ENCODE data around the gene CDK9. TPM values are rescaled to one million over a fixed set of nuclear protein-coding genes. Genes with fewer than 3 reads are reported as not detected.
"Not testable (repeated sequence)": the region's sequence is repeated elsewhere in the genome, so short reads cannot be mapped to it uniquely, and the experiment has no call there.

The CDK9 gene
- total RNA-seq, 6 donors from 2014 or later = 69.8 to 168 (median 106) TPM

- Histone ChIP-seq H3K4me3 (peak overlapping the region in 3 of 4 donors; percentile 31 to 43 (median 40)), H3K27ac (peak overlapping the region; percentile 88 to 98 (median 90)), H3K4me1 (peaks cover 20 to 31% (median 23%) of the 10 kb centered on the region in 4 donors), H3K9me3 (no peaks in the 10 kb centered on the region), H3K27me3 (no peaks in the 10 kb centered on the region), H3K36me3 (peaks cover 0 to 3% (median 0%) of the 10 kb centered on the region in 4 donors)
- ATAC-seq (ENCODE audit: low FRiP score in 2 of 2) (no peak), DNase-seq (no peak)
- 65 to 69% methylated on average over 15 to 16 of the region's 18 CpGs for WGBS, 2 donors
- no peak for TF ChIP-seq POLR2AphosphoS5 (IDR thresholded peaks at IDR 0.05)
- TF ChIP-seq EP300 (IDR thresholded peaks at IDR 0.05) = no peak
- TF ChIP-seq CTCF (IDR thresholded peaks at IDR 0.05) = no peak
- no peak for TF ChIP-seq POLR2A (IDR thresholded peaks at IDR 0.05)
Observed at GRCh38 chr9:127777368-127777980, 8.4 kb upstream of the CDK9 start.

- TF ChIP-seq POLR2A (IDR thresholded peaks at IDR 0.05) (peak in 2 of 4 donors; percentile 35 to 69), EP300 (IDR thresholded peaks at IDR 0.05) (no peak)
- peaks cover 31 to 41% (median 33%) of the 10 kb centered on the region in 4 donors for H3K4me1 ChIP-seq
- ATAC-seq (ENCODE audit: low FRiP score in 2 of 2) = peak; percentile 48 to 54
- H3K9me3 ChIP-seq = no peaks in the 10 kb centered on the region
- peak within 1 kb of the TSS; percentile 88 to 98 (median 90) for H3K27ac ChIP-seq
- 33 to 34% methylated on average over 8 of the region's 13 CpGs for WGBS, 2 donors
- H3K36me3 ChIP-seq = peaks cover 0 to 3% (median 0%) of the 10 kb centered on the region in 4 donors
- H3K4me3 ChIP-seq = peak within 1 kb of the TSS in 3 of 4 donors; percentile 31 to 43 (median 40)
- DNase-seq = peak; percentile 61 to 84
- no peaks in the 10 kb centered on the region for H3K27me3 ChIP-seq
Observed at GRCh38 chr9:127778280-127779135, 7.3 kb upstream of the CDK9 start, which contains the start of gene SH2D3C. SH2D3C (minus strand) TSS chr9:127778666; CDS start chr9:127778627, 39 bp downstream.

- Histone ChIP-seq H3K27ac (peak overlapping the region; percentile 88 to 98 (median 90)), H3K9me3 (no peaks in the 10 kb centered on the region), H3K4me1 (peaks cover 39 to 50% (median 41%) of the 10 kb centered on the region in 4 donors), H3K27me3 (no peaks in the 10 kb centered on the region), H3K4me3 (peak overlapping the region in 2 of 4 donors; percentile 40 to 43), H3K36me3 (no peaks in the 10 kb centered on the region)
- 54 to 60% methylated on average over 8 to 17 of the region's 17 CpGs for WGBS, 2 donors
- ATAC-seq (ENCODE audit: low FRiP score in 2 of 2) (peak; percentile 20 to 40), DNase-seq (peak in 1 of 2 donors; percentile 60)
- TF ChIP-seq POLR2A (IDR thresholded peaks at IDR 0.05) = no peak
- peak in 1 of 4 donors; percentile 3 for TF ChIP-seq EP300 (IDR thresholded peaks at IDR 0.05)
Observed at GRCh38 chr9:127779136-127779981, 6.5 kb upstream of the CDK9 start.

- DNase-seq (no peak), ATAC-seq (ENCODE audit: low FRiP score in 2 of 2) (no peak)
- 72 to 82% methylated on average over 7 to 16 of the region's 20 CpGs for WGBS, 2 donors
- Histone ChIP-seq H3K27ac (peak overlapping the region; percentile 75 to 98 (median 89)), H3K36me3 (no peaks in the 10 kb centered on the region), H3K27me3 (no peaks in the 10 kb centered on the region), H3K9me3 (no peaks in the 10 kb centered on the region), H3K4me3 (no peak overlapping the region), H3K4me1 (peaks cover 44 to 56% (median 47%) of the 10 kb centered on the region in 4 donors)
- TF ChIP-seq EP300 (IDR thresholded peaks at IDR 0.05) (no peak), POLR2AphosphoS5 (IDR thresholded peaks at IDR 0.05) (no peak), POLR2A (IDR thresholded peaks at IDR 0.05) (no peak)
Observed at GRCh38 chr9:127780126-127780885, 5.5 kb upstream of the CDK9 start.

GRCh38 chr9:127780909-127781308 is 4.9 kb upstream of the CDK9 start:
- Histone ChIP-seq H3K27ac (peak overlapping the region; percentile 71 to 98 (median 82)), H3K4me1 (peaks cover 44 to 51% (median 47%) of the 10 kb centered on the region in 4 donors)
- 63 to 78% methylated on average over 9 of the region's 9 CpGs for WGBS, 2 donors
- H3K36me3 ChIP-seq; H3K27me3 ChIP-seq; ATAC-seq (ENCODE audit: low FRiP score in 2 of 2); H3K9me3 ChIP-seq; H3K4me3 ChIP-seq: not testable (repeated sequence)
- DNase-seq = peak in 1 of 2 donors; percentile 53

- H3K4me3 ChIP-seq = no peak overlapping the region
- peaks cover 48 to 53% (median 50%) of the 10 kb centered on the region in 4 donors for H3K4me1 ChIP-seq
- ATAC-seq (ENCODE audit: low FRiP score in 2 of 2) (no peak), DNase-seq (no peak)
- peak overlapping the region in 3 of 4 donors; percentile 71 to 98 (median 73) for H3K27ac ChIP-seq
- peaks cover 0 to 2% (median 0%) of the 10 kb centered on the region in 4 donors for H3K36me3 ChIP-seq
- TF ChIP-seq POLR2AphosphoS5 (IDR thresholded peaks at IDR 0.05) = no peak
- no peak for TF ChIP-seq CTCF (IDR thresholded peaks at IDR 0.05)
- no peak for TF ChIP-seq EP300 (IDR thresholded peaks at IDR 0.05)
- no peak for TF ChIP-seq POLR2A (IDR thresholded peaks at IDR 0.05)
- H3K27me3 ChIP-seq = no peaks in the 10 kb centered on the region
- H3K9me3 ChIP-seq = no peaks in the 10 kb centered on the region
- WGBS, 2 donors = 87 to 90% methylated on average over 3 to 4 of the region's 4 CpGs
Observed at GRCh38 chr9:127781806-127782205, 4.0 kb upstream of the CDK9 start.

Measured in upper lobe of left lung (tissue), 6 donors.